ENCODE data around the gene ZEB2. TPM values are rescaled to one million over a fixed set of nuclear protein-coding genes. Genes with fewer than 3 reads are reported as not detected.
A peak's percentile ranks its signal among the peaks of the same experiment; 100 is the strongest.

Gene ZEB2
- total RNA-seq, 4 donors from 2014 or later = 148 to 290 (median 218) TPM

DNA sequence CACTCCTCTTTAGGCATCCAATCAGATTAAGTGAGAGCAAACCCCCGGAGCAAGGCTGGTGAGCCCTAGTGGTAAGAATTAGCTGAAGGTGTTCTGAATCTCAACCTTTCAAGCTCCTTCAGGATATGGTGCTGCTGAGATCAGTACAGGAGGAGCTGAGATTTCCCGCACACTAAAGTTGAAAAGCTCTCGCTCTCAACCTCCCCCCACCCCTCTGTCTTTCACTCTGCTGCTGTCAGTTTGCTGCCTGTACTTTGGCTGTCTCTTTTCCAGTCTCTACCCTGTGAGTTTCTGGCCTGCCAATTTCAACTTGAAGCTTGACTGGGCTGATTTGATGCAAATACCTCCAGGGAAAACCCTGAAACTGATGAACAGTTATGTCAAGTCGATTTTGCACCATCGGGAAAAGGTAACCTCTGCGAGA, 15.7 kb downstream of the ZEB2 start:
- Histone ChIP-seq H3K4me3 (peak overlapping the region in 1 of 4 donors; percentile 6), H3K9me3 (no peaks in the 10 kb centered on the region), H3K27ac (peak overlapping the region; percentile 33 to 100 (median 98)), H3K4me1 (peaks cover 0 to 97% (median 48%) of the 10 kb centered on the region in 4 donors), H3K36me3 (no peaks in the 10 kb centered on the region), H3K27me3 (no peaks in the 10 kb centered on the region)
- WGBS, 2 donors = 24 to 27% methylated on average over 6 of the region's 6 CpGs
- DNase-seq (ENCODE audit: low spot score in 2 of 2) = no peak
- TF ChIP-seq POLR2A (IDR thresholded peaks at IDR 0.05) = no peak
- no peak for TF ChIP-seq EP300 (IDR thresholded peaks at IDR 0.05)
- TF ChIP-seq, protein P1, sequence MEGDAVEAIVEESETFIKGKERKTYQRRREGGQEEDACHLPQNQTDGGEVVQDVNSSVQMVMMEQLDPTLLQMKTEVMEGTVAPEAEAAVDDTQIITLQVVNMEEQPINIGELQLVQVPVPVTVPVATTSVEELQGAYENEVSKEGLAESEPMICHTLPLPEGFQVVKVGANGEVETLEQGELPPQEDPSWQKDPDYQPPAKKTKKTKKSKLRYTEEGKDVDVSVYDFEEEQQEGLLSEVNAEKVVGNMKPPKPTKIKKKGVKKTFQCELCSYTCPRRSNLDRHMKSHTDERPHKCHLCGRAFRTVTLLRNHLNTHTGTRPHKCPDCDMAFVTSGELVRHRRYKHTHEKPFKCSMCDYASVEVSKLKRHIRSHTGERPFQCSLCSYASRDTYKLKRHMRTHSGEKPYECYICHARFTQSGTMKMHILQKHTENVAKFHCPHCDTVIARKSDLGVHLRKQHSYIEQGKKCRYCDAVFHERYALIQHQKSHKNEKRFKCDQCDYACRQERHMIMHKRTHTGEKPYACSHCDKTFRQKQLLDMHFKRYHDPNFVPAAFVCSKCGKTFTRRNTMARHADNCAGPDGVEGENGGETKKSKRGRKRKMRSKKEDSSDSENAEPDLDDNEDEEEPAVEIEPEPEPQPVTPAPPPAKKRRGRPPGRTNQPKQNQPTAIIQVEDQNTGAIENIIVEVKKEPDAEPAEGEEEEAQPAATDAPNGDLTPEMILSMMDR (IDR thresholded peaks at IDR 0.05) = no peak

DNA sequence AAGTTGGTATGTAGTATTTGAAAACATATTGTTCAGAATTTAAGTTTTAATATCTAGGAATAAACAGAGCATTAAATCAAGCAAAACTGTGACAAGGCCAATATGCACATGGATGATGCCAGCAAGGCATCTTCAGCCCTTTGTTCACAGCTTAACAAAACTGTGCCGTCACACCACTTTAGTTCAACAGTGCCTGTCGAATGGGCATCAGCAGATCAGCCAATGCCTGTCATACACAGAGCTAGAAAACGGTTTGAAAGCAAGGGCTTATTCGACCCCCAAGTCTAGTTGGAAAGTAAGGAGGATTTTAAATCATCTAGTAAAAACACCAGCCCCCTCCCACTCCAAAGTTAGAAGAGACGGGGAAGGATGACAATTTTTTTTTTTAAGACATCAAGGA, 16.7 kb downstream of the ZEB2 start:
- no peak for DNase-seq (ENCODE audit: low spot score in 2 of 2)
- no peak overlapping the region for H3K4me3 ChIP-seq
- WGBS, 2 donors = 23 to 24% methylated on average over 5 of the region's 5 CpGs
- no peaks in the 10 kb centered on the region for H3K9me3 ChIP-seq
- TF ChIP-seq POLR2A (IDR thresholded peaks at IDR 0.05) = no peak
- TF ChIP-seq, protein P1 (IDR thresholded peaks at IDR 0.05) = no peak
- no peak for TF ChIP-seq EP300 (IDR thresholded peaks at IDR 0.05)
- peaks cover 0 to 97% (median 46%) of the 10 kb centered on the region in 4 donors for H3K4me1 ChIP-seq
- peak overlapping the region; percentile 48 to 100 (median 98) for H3K27ac ChIP-seq
- no peaks in the 10 kb centered on the region for H3K27me3 ChIP-seq
- no peaks in the 10 kb centered on the region for H3K36me3 ChIP-seq

DNA sequence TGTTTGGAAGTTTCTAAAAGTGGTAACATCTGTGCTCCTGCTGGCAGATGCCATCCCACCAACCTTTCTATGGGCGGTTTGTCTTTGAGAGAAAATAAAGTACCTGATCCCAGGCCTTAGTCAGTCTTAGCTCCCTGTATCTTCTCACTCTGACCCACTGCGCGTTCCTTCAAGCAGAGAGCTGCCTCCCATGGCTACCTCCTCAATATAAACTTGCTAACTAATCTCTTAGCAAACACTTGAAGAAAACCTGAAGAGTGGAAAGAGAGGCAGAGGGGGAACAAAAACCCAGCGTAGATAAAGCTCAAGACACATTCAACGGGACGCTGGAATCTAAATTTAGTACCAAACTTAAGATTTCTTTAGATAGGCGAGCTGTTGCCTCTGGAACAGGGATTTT, 17.6 kb downstream of the ZEB2 start:
- no peak for DNase-seq (ENCODE audit: low spot score in 2 of 2)
- no peak overlapping the region for H3K4me3 ChIP-seq
- 56 to 61% methylated on average over 7 of the region's 7 CpGs for WGBS, 2 donors

DNA sequence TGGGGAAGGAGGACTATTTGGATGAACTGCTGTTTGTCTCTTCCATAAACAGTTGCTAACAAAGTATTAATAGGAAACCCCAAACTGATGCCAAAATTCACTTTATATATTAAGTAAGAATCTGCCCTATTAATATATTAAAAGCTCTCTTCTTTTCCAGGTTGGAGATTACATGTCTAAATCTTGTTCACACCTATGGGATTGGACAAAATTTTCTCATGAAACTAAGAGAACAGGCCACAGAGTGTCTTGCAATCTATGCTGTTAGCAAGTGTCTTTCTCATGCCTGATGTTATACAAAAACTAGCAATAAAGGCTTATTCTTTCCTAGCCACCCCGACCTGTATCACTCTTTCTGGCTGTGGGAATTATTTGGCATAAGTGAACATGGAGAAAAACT, 18.3 kb downstream of the ZEB2 start:
- peak overlapping the region; percentile 54 to 100 (median 98) for H3K27ac ChIP-seq

More for the DNA sequence above, 17.6 kb downstream of the ZEB2 start:
- Histone ChIP-seq H3K4me1 (peaks cover 0 to 92% (median 47%) of the 10 kb centered on the region in 4 donors), H3K36me3 (no peaks in the 10 kb centered on the region), H3K9me3 (no peaks in the 10 kb centered on the region), H3K27ac (peak overlapping the region; percentile 54 to 100 (median 98)), H3K27me3 (no peaks in the 10 kb centered on the region)
- TF ChIP-seq POLR2A (IDR thresholded peaks at IDR 0.05) (no peak), EP300 (IDR thresholded peaks at IDR 0.05) (no peak)
- TF ChIP-seq, protein P1 (IDR thresholded peaks at IDR 0.05) = no peak

DNA sequence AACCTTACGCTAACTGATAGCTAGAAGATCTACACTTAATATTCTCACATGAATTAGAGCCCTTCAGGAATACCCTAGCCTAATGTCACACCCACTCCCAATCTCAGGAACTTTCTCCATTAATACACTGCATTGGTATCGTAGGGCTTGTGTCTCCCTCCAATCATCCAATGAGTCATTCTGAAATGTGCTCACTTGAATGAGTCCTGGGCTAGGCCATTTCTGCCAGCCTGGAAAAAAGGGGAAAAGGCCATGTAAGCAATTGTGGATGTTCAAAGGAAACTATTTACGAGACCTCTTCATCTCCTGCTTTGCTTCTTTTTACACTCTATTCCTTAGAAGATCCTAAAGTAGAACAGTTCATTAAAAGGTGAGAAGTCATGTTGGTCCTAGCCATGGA, 18.8 kb downstream of the ZEB2 start:
- Histone ChIP-seq H3K27ac (peak overlapping the region; percentile 0 to 100 (median 76)), H3K4me3 (no peak overlapping the region), H3K9me3 (no peaks in the 10 kb centered on the region), H3K4me1 (peaks cover 0 to 92% (median 42%) of the 10 kb centered on the region in 4 donors), H3K27me3 (no peaks in the 10 kb centered on the region), H3K36me3 (no peaks in the 10 kb centered on the region)
- no peak for DNase-seq (ENCODE audit: low spot score in 2 of 2)
- TF ChIP-seq, protein P1 (IDR thresholded peaks at IDR 0.05) = no peak
- TF ChIP-seq EP300 (IDR thresholded peaks at IDR 0.05) = peak in 1 of 2 donors; percentile 12
- WGBS, 2 donors = 50 to 54% methylated on average over 3 of the region's 3 CpGs

More for the DNA sequence above, 18.3 kb downstream of the ZEB2 start:
- H3K4me1 ChIP-seq = peaks cover 0 to 92% (median 46%) of the 10 kb centered on the region in 4 donors
- H3K36me3 ChIP-seq = no peaks in the 10 kb centered on the region
- no peaks in the 10 kb centered on the region for H3K27me3 ChIP-seq
- WGBS, 2 donors = 44 to 56% methylated on average over 1 of the region's 1 CpG
- DNase-seq (ENCODE audit: low spot score in 2 of 2) = no peak
- TF ChIP-seq POLR2A (IDR thresholded peaks at IDR 0.05) (no peak), EP300 (IDR thresholded peaks at IDR 0.05) (no peak)
- TF ChIP-seq, protein P1 (IDR thresholded peaks at IDR 0.05) = no peak
- no peaks in the 10 kb centered on the region for H3K9me3 ChIP-seq
- H3K4me3 ChIP-seq = no peak overlapping the region
